Liver (tissue), 9 donors: ENCODE results near the gene EPB41L4A. TPM values are rescaled to one million over a fixed set of nuclear protein-coding genes. Genes with fewer than 3 reads are reported as not detected.

Source experiments
- DNase-seq: peaks from one replicate; pipeline ENCODE4 v3.0.0-alpha.2; 2017; ENCODE audit warnings: low spot score
- H3K27ac ChIP-seq, 2 donors: one replicate each; pipeline ENCODE4 v1.7.0; 2013; ENCODE audit warnings: inconsistent platforms in 2 of 2, low read length in 2 of 2, control low read depth in 1 of 2, low read depth in 1 of 2, mild to moderate bottlenecking in 1 of 2
- H3K27me3 ChIP-seq, 4 donors: one replicate each; pipeline versions ENCODE4 v1.6.1 to v1.7.0; 2013; ENCODE audit warnings: low read length in 3 of 4, inconsistent platforms in 1 of 4, mild to moderate bottlenecking in 1 of 4, moderate library complexity in 1 of 4; ENCODE audit not compliant: control insufficient read depth in 4 of 4, insufficient read depth in 4 of 4
- H3K36me3 ChIP-seq, 4 donors: one replicate each; pipeline versions ENCODE4 v1.6.1 to v1.7.0; 2013; ENCODE audit warnings: low read length in 3 of 4, mild to moderate bottlenecking in 3 of 4, low read depth in 1 of 4, moderate library complexity in 1 of 4; ENCODE audit not compliant: control insufficient read depth in 4 of 4, insufficient read depth in 3 of 4
- H3K4me1 ChIP-seq, 4 donors: one replicate each; pipeline versions ENCODE4 v1.6.1 to v1.7.0; 2013; ENCODE audit warnings: low read length in 3 of 4, mild to moderate bottlenecking in 3 of 4, moderate library complexity in 1 of 4; ENCODE audit not compliant: control insufficient read depth in 4 of 4, insufficient read depth in 4 of 4
- H3K4me3 ChIP-seq, 3 donors: one replicate each; pipeline versions ENCODE4 v1.6.1 to v1.7.0; 2013; ENCODE audit warnings: low read length in 3 of 3, control low read depth in 1 of 3, low read depth in 1 of 3, mild to moderate bottlenecking in 1 of 3
- H3K9ac ChIP-seq, 2 donors: one replicate each; pipeline ENCODE4 v1.7.0; 2013; ENCODE audit warnings: low read length in 2 of 2, mild to moderate bottlenecking in 2 of 2, moderate library complexity in 2 of 2, control low read depth in 1 of 2, low read depth in 1 of 2
- H3K9me3 ChIP-seq, 4 donors: one replicate each; pipeline versions ENCODE4 v1.6.1 to v1.7.0; 2013; ENCODE audit warnings: low read length in 3 of 4; ENCODE audit not compliant: control insufficient read depth in 4 of 4
- ATF3 ChIP-seq: IDR thresholded peaks from 2 replicates; pipeline ENCODE4 v1.6.1; 2016; ENCODE audit warnings: antibody characterized with exemption
- EGR1 ChIP-seq, 2 donors: IDR thresholded peaks; 2 replicates each; pipeline ENCODE4 v1.6.1; 2016 to 2018; ENCODE audit warnings: antibody characterized with exemption in 2 of 2, low read depth in 2 of 2
- FOXA1 ChIP-seq: IDR thresholded peaks from 2 replicates; pipeline ENCODE4 v1.6.1; 2016; ENCODE audit warnings: antibody characterized with exemption
- FOXA2 ChIP-seq: IDR thresholded peaks from 2 replicates; pipeline ENCODE4 v1.6.1; 2016; ENCODE audit warnings: antibody characterized with exemption
- GABPA ChIP-seq, 2 donors: IDR thresholded peaks in 1 of 2; conservative IDR thresholded peaks in 1 of 2; 2 replicates each; pipeline ENCODE4 v1.6.1; 2016; ENCODE audit warnings: antibody characterized with exemption in 2 of 2, mild to moderate bottlenecking in 1 of 2, moderate library complexity in 1 of 2
- HNF4G ChIP-seq: IDR thresholded peaks from 2 replicates; pipeline ENCODE4 v1.6.1; 2016; ENCODE audit warnings: antibody characterized with exemption
- JUND ChIP-seq, 2 donors: IDR thresholded peaks; 2 replicates each; pipeline ENCODE4 v1.6.1; 2016; ENCODE audit warnings: antibody characterized with exemption in 2 of 2
- RAD21 ChIP-seq, 2 donors: IDR thresholded peaks; 2 replicates each; pipeline ENCODE4 v1.6.1; 2016; ENCODE audit warnings: antibody characterized with exemption in 2 of 2, mild to moderate bottlenecking in 2 of 2
- RXRA ChIP-seq, 2 donors: IDR thresholded peaks; 2 replicates each; pipeline ENCODE4 v1.6.1; 2017 to 2018; ENCODE audit warnings: antibody characterized with exemption in 2 of 2, mild to moderate bottlenecking in 1 of 2
- SP1 ChIP-seq: IDR thresholded peaks from 2 replicates; pipeline ENCODE4 v1.6.1; 2018; ENCODE audit warnings: antibody characterized with exemption, mild to moderate bottlenecking
- YY1 ChIP-seq: IDR thresholded peaks from 2 replicates; pipeline ENCODE4 v1.6.1; 2016; ENCODE audit warnings: antibody characterized with exemption, mild to moderate bottlenecking
- WGBS: extraction: QIAGEN DNeasy Blood & Tissue Kit; methylation state at CpG from one replicate; pipeline ENCODE4 v1.1.7; 2013; 5-methylcytosine and 5-hydroxymethylcytosine counted together
- polyA plus RNA-seq, 2 donors: library from polyadenylated mRNA; stranded (reverse) in 1 of 2; unstranded in 1 of 2; fragments of 200-250 nt in 1 of 2; fragments of >200 nt in 1 of 2; fragmentation: Nextera tagmentation in 1 of 2; extraction: Ambion mirVana in 1 of 2; gene quantifications; one replicate each; pipeline versions ENCODE4 v1.2.1 to v1.2.3, GENCODE V29; 2013 to 2015
- total RNA-seq, 2 donors: library from RNA; depleted of rRNA; stranded (reverse); fragments of >200 nt; gene quantifications; one replicate each; pipeline ENCODE4 v1.2.3, GENCODE V29; 2014
- TF ChIP-seq, protein P1 (sequence below): IDR thresholded peaks from 2 replicates; pipeline ENCODE4 v1.6.1; 2016; ENCODE audit warnings: antibody characterized with exemption
- donor health status: healthy.
- donor health status: healthy.
- donor health status: healthy.
- donor health status: healthy.
- donor health status: healthy.

The EPB41L4A gene
- total and polyA plus RNA-seq, 4 donors = 1.1 to 8.0 (median 3.9) TPM

GRCh38 chr5:112306956-112307355 is 112.1 kb downstream of the EPB41L4A start (continued):
- TF ChIP-seq SP1 (no peak), HNF4G (no peak), EGR1 (IDR thresholded peaks at IDR 0.05; ENCODE audit: low read depth in 2 of 2) (no peak), FOXA1 (no peak), GABPA (IDR thresholded peaks at IDR 0.05 in 1 of 2, conservative IDR thresholded peaks at IDR 0.05 in 1 of 2) (no peak), JUND (IDR thresholded peaks at IDR 0.05) (no peak)
- TF ChIP-seq, protein P1, sequence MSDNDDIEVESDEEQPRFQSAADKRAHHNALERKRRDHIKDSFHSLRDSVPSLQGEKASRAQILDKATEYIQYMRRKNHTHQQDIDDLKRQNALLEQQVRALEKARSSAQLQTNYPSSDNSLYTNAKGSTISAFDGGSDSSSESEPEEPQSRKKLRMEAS = no peak

DNA sequence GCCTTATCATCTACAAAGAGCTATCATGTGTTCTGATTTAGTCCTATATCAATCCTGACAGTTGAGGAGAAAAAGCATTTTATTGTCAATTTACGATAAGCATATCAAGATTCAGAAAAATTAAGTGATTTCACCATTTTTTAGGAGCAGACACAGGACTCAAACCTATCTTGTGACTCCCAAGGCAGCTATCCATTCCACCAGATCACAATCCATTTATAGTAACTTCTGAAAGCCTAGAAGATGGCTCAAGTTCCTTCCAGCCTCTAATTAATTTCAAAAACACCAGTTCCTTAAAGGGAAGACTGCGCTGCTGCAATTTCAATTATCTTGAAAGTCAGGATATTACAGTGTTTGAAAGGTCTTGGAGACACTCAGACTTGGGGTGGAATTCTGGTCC is 114.3 kb downstream of the EPB41L4A start:
- no peak overlapping the region for H3K4me3 ChIP-seq
- no peaks in the 10 kb centered on the region for H3K9me3 ChIP-seq
- no peak overlapping the region for H3K27ac ChIP-seq
- WGBS = 91% methylated on average over 2 of the region's 2 CpGs
- H3K4me1 ChIP-seq = no peaks in the 10 kb centered on the region
- H3K27me3 ChIP-seq = no peaks in the 10 kb centered on the region
- no peak overlapping the region for H3K9ac ChIP-seq
- DNase-seq = no peak
- H3K36me3 ChIP-seq = no peaks in the 10 kb centered on the region
- TF ChIP-seq FOXA2 (no peak), FOXA1 (no peak), EGR1 (IDR thresholded peaks at IDR 0.05; ENCODE audit: low read depth in 2 of 2) (no peak), RAD21 (IDR thresholded peaks at IDR 0.05) (no peak), HNF4G (no peak), ATF3 (no peak), JUND (IDR thresholded peaks at IDR 0.05) (no peak), SP1 (no peak)

DNA sequence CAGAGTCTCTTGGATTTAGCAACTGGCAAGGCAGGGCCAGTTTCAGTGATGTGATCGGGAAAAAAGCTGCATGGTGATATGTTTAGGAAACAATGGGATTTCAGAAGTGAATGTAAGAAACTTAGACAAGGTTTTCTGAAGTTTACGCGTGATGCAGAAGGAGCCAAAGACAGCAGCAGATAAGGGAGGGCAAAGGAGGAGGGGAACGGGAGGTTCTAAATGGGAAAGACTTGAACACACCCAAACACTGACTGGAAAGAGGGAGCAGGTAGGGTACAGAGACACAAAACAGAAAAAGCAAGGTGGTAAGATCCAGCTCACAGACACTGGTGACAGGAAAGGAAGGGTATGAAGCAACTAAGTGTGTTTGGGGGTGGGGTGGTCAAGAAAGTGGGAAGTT is 115.4 kb downstream of the EPB41L4A start:
- no peak overlapping the region for H3K4me3 ChIP-seq
- H3K4me1 ChIP-seq = no peaks in the 10 kb centered on the region
- no peak overlapping the region for H3K27ac ChIP-seq
- H3K9me3 ChIP-seq = peaks cover 0 to 2% (median 0%) of the 10 kb centered on the region in 4 donors
- no peaks in the 10 kb centered on the region for H3K36me3 ChIP-seq
- DNase-seq = no peak
- H3K9ac ChIP-seq = no peak overlapping the region
- TF ChIP-seq HNF4G (no peak), GABPA (IDR thresholded peaks at IDR 0.05 in 1 of 2, conservative IDR thresholded peaks at IDR 0.05 in 1 of 2) (no peak)
- TF ChIP-seq, protein P1 = no peak
- WGBS = 87% methylated on average over 4 of the region's 4 CpGs
- no peaks in the 10 kb centered on the region for H3K27me3 ChIP-seq

DNA sequence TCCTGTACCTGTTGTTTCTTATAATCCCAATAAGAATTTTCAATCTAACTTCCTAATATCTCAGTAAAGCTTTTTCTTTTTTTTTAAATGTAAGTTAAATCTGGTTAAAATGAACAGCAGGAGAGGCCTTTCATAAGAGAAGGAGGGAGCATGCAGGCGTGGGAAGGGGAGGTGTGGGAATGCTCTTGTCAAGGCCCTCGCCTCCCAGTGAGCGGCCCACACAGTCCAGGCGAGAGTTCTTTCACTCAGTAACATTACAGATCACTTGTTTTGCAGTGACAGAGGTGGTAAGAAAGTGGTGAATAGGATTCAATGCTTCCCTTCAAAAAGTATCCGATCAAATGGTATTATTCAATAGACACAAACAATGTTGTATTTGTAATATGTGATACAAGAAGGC is 125.0 kb downstream of the EPB41L4A start:
- no peaks in the 10 kb centered on the region for H3K27me3 ChIP-seq
- no peaks in the 10 kb centered on the region for H3K36me3 ChIP-seq
- H3K4me1 ChIP-seq = no peaks in the 10 kb centered on the region
- no peak overlapping the region for H3K4me3 ChIP-seq
- WGBS = 86% methylated on average over 5 of the region's 5 CpGs
- H3K27ac ChIP-seq = no peak overlapping the region
- DNase-seq = no peak
- no peak for TF ChIP-seq JUND (IDR thresholded peaks at IDR 0.05)
- TF ChIP-seq FOXA2 = no peak
- TF ChIP-seq, protein P1 = no peak
- no peak for TF ChIP-seq YY1
- TF ChIP-seq RXRA (IDR thresholded peaks at IDR 0.05) = no peak
- no peak for TF ChIP-seq FOXA1
- H3K9me3 ChIP-seq = peaks cover 0 to 4% (median 0%) of the 10 kb centered on the region in 4 donors
- H3K9ac ChIP-seq = no peak overlapping the region
